ENCODE results near the gene PHF21A. TPM values are rescaled to one million over a fixed set of nuclear protein-coding genes. Genes with fewer than 3 reads are reported as not detected.

PHF21A gene
- total and polyA plus RNA-seq, 4 donors = 12.0 to 84.0 (median 48.9) TPM

DNA sequence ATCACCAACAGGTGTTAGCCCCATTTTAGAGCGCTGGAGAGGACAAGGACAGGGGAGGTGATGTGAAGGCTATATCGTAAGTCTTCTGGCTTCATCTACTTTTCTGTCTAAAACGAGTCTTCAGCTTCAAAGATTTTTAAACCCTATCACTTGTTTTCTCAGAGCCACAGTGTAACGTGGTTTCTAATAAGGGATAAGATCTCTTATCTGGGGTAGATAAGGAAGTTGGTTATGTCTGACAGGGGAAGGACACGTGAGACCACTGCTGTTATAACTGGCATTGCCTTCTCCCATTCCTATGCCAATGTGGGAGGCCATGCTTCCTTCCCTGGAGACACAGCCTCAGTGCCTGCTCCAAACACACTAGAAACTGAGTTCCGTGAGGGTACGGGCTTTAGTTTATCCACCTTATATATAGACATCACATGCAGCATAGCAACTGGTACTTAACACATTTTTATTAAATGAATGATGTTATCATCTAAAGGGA is 159.5 kb downstream of the PHF21A start:
- Histone ChIP-seq H3K9me3 (ENCODE audit: control insufficient read depth, low read length) (no peaks in the 10 kb centered on the region), H3K4me1 (ENCODE audit: control insufficient read depth in 1 of 2, insufficient read depth in 2 of 2, low read length in 2 of 2) (no peaks in the 10 kb centered on the region), H3K4me3 (ENCODE audit: low read length in 2 of 2) (no peak overlapping the region), H3K36me3 (ENCODE audit: control insufficient read depth in 1 of 2, insufficient read depth in 2 of 2, low read length in 1 of 2) (peaks cover 0 to 2% of the 10 kb centered on the region in 2 donors), H3K27me3 (ENCODE audit: control insufficient read depth in 1 of 2, insufficient read depth in 2 of 2, low read length in 1 of 2) (no peaks in the 10 kb centered on the region), H3K27ac (ENCODE audit: low read depth in 1 of 2, low read length in 2 of 2) (no peak overlapping the region)
- no peak for DNase-seq
- 41 to 43% methylated on average over 7 of the region's 7 CpGs for WGBS, 2 donors
- intact Hi-C loops (cut with DNase I) = loop anchor here in 1 of 2 donors (10.0 kb wide), 1 partner anchor 163 kb away; the partner anchor contains the start of gene PHF21A
- no peak for ATAC-seq (ENCODE audit: low FRiP score)

DNA sequence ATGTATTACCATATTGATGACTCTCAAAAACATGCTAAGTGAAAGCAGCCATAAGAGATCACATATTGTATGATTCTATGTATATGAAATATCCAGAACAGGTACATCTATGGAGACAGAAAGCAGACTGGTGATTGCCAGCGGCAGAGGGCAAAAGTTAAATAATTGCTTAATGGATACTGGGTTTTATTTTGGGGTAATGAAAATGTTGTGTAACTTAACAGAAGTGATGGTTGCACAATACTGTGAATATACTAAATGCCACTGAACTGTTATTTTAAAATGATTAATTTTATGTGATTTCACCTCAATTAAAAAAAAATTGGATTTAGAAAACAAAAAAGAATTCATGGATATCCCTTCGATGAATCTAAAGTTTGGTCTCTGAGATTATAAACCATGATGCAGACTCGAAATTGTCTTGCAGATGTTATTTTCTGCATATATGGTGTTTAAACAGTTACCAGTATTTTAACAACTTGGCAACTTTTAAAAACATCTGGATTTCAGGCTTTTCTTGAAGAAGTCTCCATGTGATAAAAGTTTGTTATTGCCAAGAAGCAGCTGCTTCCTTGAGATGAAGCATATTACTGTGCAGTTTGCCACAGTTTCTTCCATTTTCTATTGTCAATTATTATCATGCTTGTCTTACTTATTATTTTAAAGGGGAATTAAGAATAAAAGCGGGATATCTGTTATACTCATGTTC is 160.7 kb downstream of the PHF21A start:
- H3K9me3 ChIP-seq (ENCODE audit: control insufficient read depth, low read length) = no peaks in the 10 kb centered on the region
- H3K4me1 ChIP-seq (ENCODE audit: control insufficient read depth in 1 of 2, insufficient read depth in 2 of 2, low read length in 2 of 2) = no peaks in the 10 kb centered on the region
- H3K27ac ChIP-seq (ENCODE audit: low read depth in 1 of 2, low read length in 2 of 2) = no peak overlapping the region
- no peaks in the 10 kb centered on the region for H3K27me3 ChIP-seq (ENCODE audit: control insufficient read depth in 1 of 2, insufficient read depth in 2 of 2, low read length in 1 of 2)
- intact Hi-C loops (cut with DNase I) = loop anchor here in 1 of 2 donors (10.0 kb wide), 1 partner anchor 164 kb away; the partner anchor contains the start of gene PHF21A
- no peak overlapping the region for H3K4me3 ChIP-seq (ENCODE audit: low read length in 2 of 2)
- no peak for DNase-seq
- H3K36me3 ChIP-seq (ENCODE audit: control insufficient read depth in 1 of 2, insufficient read depth in 2 of 2, low read length in 1 of 2) = peaks cover 0 to 2% of the 10 kb centered on the region in 2 donors
- ATAC-seq (ENCODE audit: low FRiP score) = no peak
- WGBS, 2 donors = 88 to 91% methylated on average over 4 of the region's 4 CpGs

DNA sequence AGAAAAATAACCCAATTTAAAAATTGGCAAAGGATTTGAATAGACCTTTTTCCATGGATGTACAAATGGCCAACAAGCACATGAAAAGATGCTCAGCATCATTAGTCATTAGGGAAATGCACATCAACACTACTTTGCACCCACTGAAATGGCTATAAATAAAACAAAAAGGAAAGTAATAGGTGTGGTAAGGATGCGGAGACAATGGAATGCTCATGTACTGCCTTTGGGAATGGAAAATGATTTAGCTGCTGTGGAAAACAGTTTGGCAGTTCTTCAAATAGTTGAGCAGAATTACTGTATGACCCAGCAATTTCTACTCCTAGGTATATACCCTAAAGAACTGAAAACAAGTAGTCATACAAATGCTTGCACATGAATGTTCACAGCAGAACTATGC is 161.4 kb downstream of the PHF21A start:
- H3K4me1 ChIP-seq (ENCODE audit: control insufficient read depth in 1 of 2, insufficient read depth in 2 of 2, low read length in 2 of 2) = no peaks in the 10 kb centered on the region
- 97 to 99% methylated on average over 1 of the region's 1 CpG for WGBS, 2 donors
- no peaks in the 10 kb centered on the region for H3K9me3 ChIP-seq (ENCODE audit: control insufficient read depth, low read length)
- peaks cover 0 to 2% of the 10 kb centered on the region in 2 donors for H3K36me3 ChIP-seq (ENCODE audit: control insufficient read depth in 1 of 2, insufficient read depth in 2 of 2, low read length in 1 of 2)
- DNase-seq = no peak
- H3K27me3 ChIP-seq (ENCODE audit: control insufficient read depth in 1 of 2, insufficient read depth in 2 of 2, low read length in 1 of 2) = no peaks in the 10 kb centered on the region
- H3K27ac ChIP-seq (ENCODE audit: low read depth in 1 of 2, low read length in 2 of 2) = no peak overlapping the region
- no peak overlapping the region for H3K4me3 ChIP-seq (ENCODE audit: low read length in 2 of 2)
- ATAC-seq (ENCODE audit: low FRiP score) = no peak
- intact Hi-C loops (cut with DNase I) = loop anchor here in 1 of 2 donors (10.0 kb wide), 1 partner anchor 165 kb away; the partner anchor contains the start of gene PHF21A

DNA sequence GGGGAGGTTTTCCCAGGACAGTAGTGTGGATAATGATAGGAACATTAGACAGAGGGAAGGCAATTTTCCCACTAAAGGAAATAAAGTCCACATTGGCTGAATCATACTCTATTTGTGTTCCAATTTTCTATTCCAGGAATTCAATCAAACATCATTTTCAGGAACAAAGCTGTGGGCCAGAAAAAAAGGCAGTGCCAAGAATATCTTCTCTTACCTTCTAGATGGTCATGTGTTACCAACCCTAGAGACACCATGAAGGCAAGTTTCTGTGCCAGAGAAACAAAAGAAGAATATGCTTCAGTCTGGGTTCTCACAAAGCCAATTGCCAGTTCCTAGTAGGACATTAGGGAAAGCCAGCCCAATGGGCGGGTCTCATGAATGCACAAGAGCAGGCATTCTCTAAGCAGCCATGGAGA is 171.3 kb downstream of the PHF21A start:
- Histone ChIP-seq H3K36me3 (ENCODE audit: control insufficient read depth in 1 of 2, insufficient read depth in 2 of 2, low read length in 1 of 2) (peaks cover 9 to 16% of the 10 kb centered on the region in 2 donors), H3K4me1 (ENCODE audit: control insufficient read depth in 1 of 2, insufficient read depth in 2 of 2, low read length in 2 of 2) (no peaks in the 10 kb centered on the region), H3K27ac (ENCODE audit: low read depth in 1 of 2, low read length in 2 of 2) (no peak overlapping the region), H3K4me3 (ENCODE audit: low read length in 2 of 2) (no peak overlapping the region), H3K9me3 (ENCODE audit: control insufficient read depth, low read length) (no peaks in the 10 kb centered on the region), H3K27me3 (ENCODE audit: control insufficient read depth in 1 of 2, insufficient read depth in 2 of 2, low read length in 1 of 2) (no peaks in the 10 kb centered on the region)
- intact Hi-C loops (cut with DNase I) = no loop called here
- DNase-seq (no peak), ATAC-seq (ENCODE audit: low FRiP score) (peak; percentile 78)
- 93 to 96% methylated on average over 1 of the region's 1 CpG for WGBS, 2 donors

DNA sequence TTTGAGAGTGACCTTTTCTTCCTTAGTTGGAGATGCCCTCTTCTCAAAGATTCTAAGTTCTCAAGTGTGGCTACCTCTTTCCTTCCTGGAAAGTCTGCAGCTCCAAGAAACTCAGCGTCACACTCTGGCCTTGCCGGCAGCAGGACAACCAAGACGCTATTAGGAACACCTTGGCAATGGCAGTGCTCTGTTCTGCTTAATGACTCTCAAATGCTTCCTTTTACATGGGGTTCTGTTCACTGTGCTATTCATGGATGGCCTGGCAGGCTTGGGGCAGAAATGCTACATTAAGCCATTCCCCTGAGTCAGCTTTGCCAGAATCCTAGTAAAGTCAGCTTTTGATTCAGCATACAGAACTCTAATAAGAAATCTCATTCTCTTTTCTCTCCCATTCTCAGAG is 172.9 kb downstream of the PHF21A start:
- H3K4me3 ChIP-seq (ENCODE audit: low read length in 2 of 2) = no peak overlapping the region
- 85 to 90% methylated on average over 3 of the region's 3 CpGs for WGBS, 2 donors
- DNase-seq (no peak), ATAC-seq (ENCODE audit: low FRiP score) (no peak)
- no peaks in the 10 kb centered on the region for H3K9me3 ChIP-seq (ENCODE audit: control insufficient read depth, low read length)
- no peaks in the 10 kb centered on the region for H3K27me3 ChIP-seq (ENCODE audit: control insufficient read depth in 1 of 2, insufficient read depth in 2 of 2, low read length in 1 of 2)
- peaks cover 9 to 16% of the 10 kb centered on the region in 2 donors for H3K36me3 ChIP-seq (ENCODE audit: control insufficient read depth in 1 of 2, insufficient read depth in 2 of 2, low read length in 1 of 2)
- no peak overlapping the region for H3K27ac ChIP-seq (ENCODE audit: low read depth in 1 of 2, low read length in 2 of 2)
- no peaks in the 10 kb centered on the region for H3K4me1 ChIP-seq (ENCODE audit: control insufficient read depth in 1 of 2, insufficient read depth in 2 of 2, low read length in 2 of 2)
- intact Hi-C loops (cut with DNase I) = no loop called here

DNA sequence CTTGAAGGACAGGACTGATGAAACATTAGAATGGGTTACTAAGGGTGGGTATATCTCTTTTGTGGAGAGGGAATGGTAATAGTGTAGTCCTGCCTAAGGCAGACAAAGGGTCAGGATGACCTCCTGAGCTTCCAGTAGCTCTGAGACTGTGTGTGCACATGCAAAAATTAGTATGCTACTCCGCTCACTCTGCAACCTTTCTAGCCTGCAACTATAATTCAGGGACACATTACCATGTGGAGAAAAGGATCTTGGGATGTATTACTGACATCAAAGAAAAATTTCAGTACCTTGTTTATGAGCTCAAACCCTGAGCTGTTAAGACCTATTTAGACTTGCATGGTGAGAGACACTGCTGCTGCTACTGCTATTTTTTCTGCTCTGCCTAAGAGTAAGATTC is 173.4 kb downstream of the PHF21A start:
- no peak for ATAC-seq (ENCODE audit: low FRiP score)
- peaks cover 9 to 16% of the 10 kb centered on the region in 2 donors for H3K36me3 ChIP-seq (ENCODE audit: control insufficient read depth in 1 of 2, insufficient read depth in 2 of 2, low read length in 1 of 2)

DNA sequence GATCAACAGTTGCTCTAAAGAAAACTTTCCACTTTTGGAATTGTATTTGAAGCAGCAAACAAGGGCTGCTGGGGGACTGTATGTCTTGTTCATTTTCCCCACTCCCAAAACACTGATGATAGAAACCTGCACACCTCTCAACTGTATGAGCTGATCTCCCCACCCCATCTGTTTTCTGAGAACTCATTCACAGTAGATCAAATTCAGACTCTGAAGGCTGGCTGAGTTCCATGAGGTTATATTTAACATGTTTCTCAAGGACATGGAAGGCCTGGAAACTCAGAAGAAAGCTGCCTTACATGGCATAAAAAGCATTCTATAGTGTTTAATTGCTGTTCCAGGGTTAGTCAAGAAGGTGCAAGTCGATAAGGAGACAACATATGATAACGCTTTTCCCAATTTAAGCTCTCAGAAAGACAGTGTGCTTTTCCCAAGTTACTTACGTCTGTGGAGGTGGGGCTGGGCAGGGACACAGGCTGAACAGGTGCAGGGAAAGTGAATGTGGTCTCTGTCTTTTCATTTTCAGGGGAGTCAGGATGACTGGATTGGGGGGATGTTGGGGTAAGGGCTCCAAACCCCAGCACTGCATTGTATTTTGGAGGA is 175.8 kb downstream of the PHF21A start:
- intact Hi-C loops (cut with DNase I) = no loop called here
- H3K27me3 ChIP-seq (ENCODE audit: control insufficient read depth in 1 of 2, insufficient read depth in 2 of 2, low read length in 1 of 2) = no peaks in the 10 kb centered on the region
- ATAC-seq (ENCODE audit: low FRiP score) = no peak
- no peaks in the 10 kb centered on the region for H3K4me1 ChIP-seq (ENCODE audit: control insufficient read depth in 1 of 2, insufficient read depth in 2 of 2, low read length in 2 of 2)
- no peaks in the 10 kb centered on the region for H3K9me3 ChIP-seq (ENCODE audit: control insufficient read depth, low read length)
- no peak overlapping the region for H3K4me3 ChIP-seq (ENCODE audit: low read length in 2 of 2)
- peaks cover 15 to 16% of the 10 kb centered on the region in 2 donors for H3K36me3 ChIP-seq (ENCODE audit: control insufficient read depth in 1 of 2, insufficient read depth in 2 of 2, low read length in 1 of 2)
- DNase-seq = no peak
- no peak overlapping the region for H3K27ac ChIP-seq (ENCODE audit: low read depth in 1 of 2, low read length in 2 of 2)
- 45 to 47% methylated on average over 3 of the region's 3 CpGs for WGBS, 2 donors

More for the DNA sequence above, 173.4 kb downstream of the PHF21A start:
- intact Hi-C loops (cut with DNase I) = no loop called here
- no peak for DNase-seq
- WGBS, 2 donors = 96 to 97% methylated on average over 1 of the region's 1 CpG
- Histone ChIP-seq H3K4me1 (ENCODE audit: control insufficient read depth in 1 of 2, insufficient read depth in 2 of 2, low read length in 2 of 2) (no peaks in the 10 kb centered on the region), H3K9me3 (ENCODE audit: control insufficient read depth, low read length) (no peaks in the 10 kb centered on the region), H3K27me3 (ENCODE audit: control insufficient read depth in 1 of 2, insufficient read depth in 2 of 2, low read length in 1 of 2) (no peaks in the 10 kb centered on the region), H3K4me3 (ENCODE audit: low read length in 2 of 2) (no peak overlapping the region), H3K27ac (ENCODE audit: low read depth in 1 of 2, low read length in 2 of 2) (no peak overlapping the region)

DNA sequence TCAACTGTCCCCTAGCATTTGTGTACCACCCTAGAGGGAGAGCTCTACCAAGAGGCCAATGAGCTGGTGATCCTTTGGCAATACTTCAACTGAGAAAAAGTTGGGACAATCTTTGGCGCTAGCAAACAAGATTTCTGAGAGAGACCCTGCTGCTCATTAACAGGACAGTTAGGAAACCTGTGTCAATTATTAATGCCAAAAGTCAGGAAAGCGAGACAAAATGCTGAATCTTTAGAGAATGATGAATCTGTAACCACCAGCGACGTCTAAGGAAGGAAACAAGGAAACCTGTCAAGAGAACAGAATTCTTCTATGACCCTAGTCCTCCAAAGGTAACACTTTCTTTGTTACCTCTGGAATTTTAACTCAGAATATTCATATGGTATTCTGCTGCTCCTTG is 178.9 kb downstream of the PHF21A start:
- peaks cover 7 to 10% of the 10 kb centered on the region in 2 donors for H3K36me3 ChIP-seq (ENCODE audit: control insufficient read depth in 1 of 2, insufficient read depth in 2 of 2, low read length in 1 of 2)
- H3K27ac ChIP-seq (ENCODE audit: low read depth in 1 of 2, low read length in 2 of 2) = no peak overlapping the region
- H3K9me3 ChIP-seq (ENCODE audit: control insufficient read depth, low read length) = no peaks in the 10 kb centered on the region
- H3K27me3 ChIP-seq (ENCODE audit: control insufficient read depth in 1 of 2, insufficient read depth in 2 of 2, low read length in 1 of 2) = no peaks in the 10 kb centered on the region
- ATAC-seq (ENCODE audit: low FRiP score) (no peak), DNase-seq (no peak)
- 94 to 97% methylated on average over 4 of the region's 4 CpGs for WGBS, 2 donors
- no peaks in the 10 kb centered on the region for H3K4me1 ChIP-seq (ENCODE audit: control insufficient read depth in 1 of 2, insufficient read depth in 2 of 2, low read length in 2 of 2)
- intact Hi-C loops (cut with DNase I) = no loop called here
- H3K4me3 ChIP-seq (ENCODE audit: low read length in 2 of 2) = no peak overlapping the region

DNA sequence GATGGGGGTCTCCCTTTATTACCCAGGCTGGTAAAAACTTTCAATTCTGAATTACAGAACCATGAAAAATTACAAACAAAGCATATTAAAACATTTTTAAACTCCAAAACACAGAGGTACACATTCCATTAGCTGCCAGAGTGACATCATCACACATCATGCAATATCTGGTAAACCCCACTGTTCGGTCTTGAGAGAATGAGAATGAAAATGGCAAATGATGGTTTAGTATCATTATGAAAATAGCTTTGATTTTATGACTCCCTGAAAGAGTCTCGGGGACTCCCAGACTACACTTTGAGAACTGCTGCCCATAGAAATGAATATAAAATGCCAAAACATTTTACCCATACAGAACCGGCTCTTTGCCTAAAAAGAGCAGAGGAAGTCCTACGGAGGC is 180.0 kb downstream of the PHF21A start:
- Histone ChIP-seq H3K36me3 (ENCODE audit: control insufficient read depth in 1 of 2, insufficient read depth in 2 of 2, low read length in 1 of 2) (peaks cover 7 to 10% of the 10 kb centered on the region in 2 donors), H3K9me3 (ENCODE audit: control insufficient read depth, low read length) (no peaks in the 10 kb centered on the region), H3K4me3 (ENCODE audit: low read length in 2 of 2) (no peak overlapping the region), H3K27me3 (ENCODE audit: control insufficient read depth in 1 of 2, insufficient read depth in 2 of 2, low read length in 1 of 2) (no peaks in the 10 kb centered on the region), H3K4me1 (ENCODE audit: control insufficient read depth in 1 of 2, insufficient read depth in 2 of 2, low read length in 2 of 2) (no peaks in the 10 kb centered on the region), H3K27ac (ENCODE audit: low read depth in 1 of 2, low read length in 2 of 2) (no peak overlapping the region)
- intact Hi-C loops (cut with DNase I) = no loop called here
- DNase-seq (no peak), ATAC-seq (ENCODE audit: low FRiP score) (no peak)
- 93 to 96% methylated on average over 4 of the region's 4 CpGs for WGBS, 2 donors
